GM10248 (cell line): ENCODE results near the gene TMEM181.

Source experiments
- CTCF ChIA-PET: fragments of 300-600 bp; sonication (Branson Sonifier 250); formaldehyde crosslinking; extraction: SDS; loops from one replicate; lab custom pipeline; 2021; ENCODE audit warnings: antibody characterized with exemption; lab: Yijun Ruan, JAX
- POLR2A ChIA-PET: fragments of 350-650 bp; sonication (Branson Sonifier 250); formaldehyde crosslinking; extraction: SDS; loops from one replicate; lab custom pipeline; 2020; ENCODE audit warnings: antibody characterized with exemption; lab: Yijun Ruan, JAX
- DNase-seq: peaks from one replicate; pipeline ENCODE4 v3.0.0; 2012; ENCODE audit errors: extremely low spot score
- CTCF ChIP-seq: IDR thresholded peaks from 2 replicates; pipeline ENCODE4 v1.5.1; 2012; ENCODE audit warnings: mild to moderate bottlenecking, low read depth; ENCODE audit errors: extremely low read depth, missing control alignments, control extremely low read depth

TMEM181 gene

GRCh38 chr6:158677906-158678578 is 118.2 kb downstream of the TMEM181 start:
- ChIA-PET POLR2A (no interaction called here), CTCF (interaction anchor here (0.9 to 2.5 kb wide), 5 partner anchors 13 to 457 kb away, joined by 3 to 8 read pairs (median 3); no protein-coding TSS in a partner anchor)
- no peak for DNase-seq
- TF ChIP-seq CTCF = no peak

- DNase-seq = no peak
- TF ChIP-seq CTCF = no peak
- CTCF ChIA-PET = interaction anchor here (1.7 to 2.5 kb wide), 3 partner anchors 11 to 459 kb away, joined by 3 to 9 read pairs (median 8); no protein-coding TSS in a partner anchor
- POLR2A ChIA-PET = interaction anchor here (0.6 kb wide), 1 partner anchor 415 kb away, joined by 3 read pairs; no protein-coding TSS in a partner anchor
These were observed 120.1 kb downstream of the TMEM181 start for GRCh38 chr6:158680015-158680414.

- DNase-seq = no peak
- CTCF ChIA-PET = interaction anchor here (1.7 to 2.5 kb wide), 3 partner anchors 10 to 460 kb away, joined by 3 to 9 read pairs (median 8); no protein-coding TSS in a partner anchor
- no peak for TF ChIP-seq CTCF
- POLR2A ChIA-PET = interaction anchor here (0.6 kb wide), 1 partner anchor 416 kb away, joined by 3 read pairs; no protein-coding TSS in a partner anchor
These were observed 120.6 kb downstream of the TMEM181 start for GRCh38 chr6:158680481-158680880.

GRCh38 chr6:158684311-158684710 is 124.4 kb downstream of the TMEM181 start:
- DNase-seq = no peak
- TF ChIP-seq CTCF = no peak
- ChIA-PET CTCF (interaction anchor here (0.9 to 3.9 kb wide), 4 partner anchors 9 to 35 kb away, joined by 3 to 18 read pairs (median 4); no protein-coding TSS in a partner anchor), POLR2A (no interaction called here)

GRCh38 chr6:158684745-158685324 is 124.9 kb downstream of the TMEM181 start:
- ChIA-PET CTCF (interaction anchor here (0.9 to 3.9 kb wide), 4 partner anchors 9 to 36 kb away, joined by 3 to 18 read pairs (median 4); no protein-coding TSS in a partner anchor), POLR2A (no interaction called here)
- TF ChIP-seq CTCF = no peak
- no peak for DNase-seq
